Ascending aorta (tissue), 2 donors: ENCODE measurements around the gene KCNH5. TPM values are rescaled to one million over a fixed set of nuclear protein-coding genes. Genes with fewer than 3 reads are reported as not detected.

Experiments
- DNase-seq, 2 donors: peaks; one replicate each; pipeline ENCODE4 v3.0.0-alpha.2; 2019; ENCODE audit warnings: low spot score in 2 of 2
- H3K27ac ChIP-seq, 2 donors: fragments of 200-600 bp; sonication (generic); one replicate each; pipeline ENCODE4 v1.5.1; 2016 to 2017; ENCODE audit warnings: mild to moderate bottlenecking in 1 of 2
- H3K27me3 ChIP-seq: fragments of 200-600 bp; sonication (generic); one replicate; pipeline ENCODE4 v1.5.1; 2017
- H3K36me3 ChIP-seq, 2 donors: fragments of 200-600 bp; sonication (generic); one replicate each; pipeline ENCODE4 v1.5.1; 2016
- H3K4me1 ChIP-seq, 2 donors: fragments of 200-600 bp; sonication (generic); one replicate each; pipeline ENCODE4 v1.5.1; 2016 to 2017; ENCODE audit warnings: mild to moderate bottlenecking in 1 of 2
- H3K4me3 ChIP-seq, 2 donors: fragments of 200-600 bp; sonication (generic); one replicate each; pipeline ENCODE4 v1.5.1; 2016 to 2017; ENCODE audit warnings: mild to moderate bottlenecking in 1 of 2
- H3K9me3 ChIP-seq, 2 donors: fragments of 200-600 bp; sonication (generic); one replicate each; pipeline ENCODE4 v1.5.1; 2016
- intact Hi-C: fragments of 100-400 bp; cut with DNase I; formaldehyde crosslinking; loops from one replicate; pipeline ENCODE4 v1.15.1; 2023
- total RNA-seq: library from RNA; depleted of rRNA; stranded (reverse); fragments of >200 nt; gene quantifications from one replicate; pipeline ENCODE4 v1.1.0, GENCODE V29; 2016
- TF ChIP-seq, protein P1 (sequence below), 3 experiments: fragments of 200-600 bp in 2 of 3; fragments of 450-650 bp in 1 of 3; sonication (generic) in 2 of 3; IDR thresholded peaks; one replicate each; pipeline ENCODE4 v1.5.1; 2016 to 2019; ENCODE audit warnings: antibody characterized with exemption in 3 of 3, mild to moderate bottlenecking in 1 of 3, moderate library complexity in 1 of 3

KCNH5 gene
- total RNA-seq, 1 donor from 2014 or later = not detected

DNA sequence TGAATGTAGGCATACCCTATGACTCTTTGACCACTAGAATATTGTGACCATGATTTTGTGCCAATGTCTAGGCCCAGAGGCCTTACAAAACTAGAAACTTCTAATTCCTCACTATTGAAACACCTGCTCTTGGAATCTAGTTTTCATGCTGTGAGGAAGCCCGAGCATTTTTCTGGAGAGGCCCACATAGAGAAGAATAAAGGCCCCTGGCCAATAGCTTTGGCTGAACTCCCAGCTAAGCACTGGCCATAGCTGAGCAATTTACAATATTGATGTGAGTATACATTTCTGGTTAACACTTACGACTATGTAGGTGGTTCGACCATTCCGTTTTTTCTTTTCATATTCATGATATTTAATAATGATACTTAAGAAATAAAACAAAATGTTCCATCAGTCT lies 190.3 kb downstream of the KCNH5 start:
- intact Hi-C loops = no loop called here
- no peaks in the 10 kb centered on the region for H3K36me3 ChIP-seq
- DNase-seq = no peak
- H3K4me1 ChIP-seq = no peaks in the 10 kb centered on the region
- no peak overlapping the region for H3K27ac ChIP-seq
- no peak overlapping the region for H3K4me3 ChIP-seq
- H3K27me3 ChIP-seq = no peaks in the 10 kb centered on the region
- no peaks in the 10 kb centered on the region for H3K9me3 ChIP-seq
- TF ChIP-seq, protein P1, sequence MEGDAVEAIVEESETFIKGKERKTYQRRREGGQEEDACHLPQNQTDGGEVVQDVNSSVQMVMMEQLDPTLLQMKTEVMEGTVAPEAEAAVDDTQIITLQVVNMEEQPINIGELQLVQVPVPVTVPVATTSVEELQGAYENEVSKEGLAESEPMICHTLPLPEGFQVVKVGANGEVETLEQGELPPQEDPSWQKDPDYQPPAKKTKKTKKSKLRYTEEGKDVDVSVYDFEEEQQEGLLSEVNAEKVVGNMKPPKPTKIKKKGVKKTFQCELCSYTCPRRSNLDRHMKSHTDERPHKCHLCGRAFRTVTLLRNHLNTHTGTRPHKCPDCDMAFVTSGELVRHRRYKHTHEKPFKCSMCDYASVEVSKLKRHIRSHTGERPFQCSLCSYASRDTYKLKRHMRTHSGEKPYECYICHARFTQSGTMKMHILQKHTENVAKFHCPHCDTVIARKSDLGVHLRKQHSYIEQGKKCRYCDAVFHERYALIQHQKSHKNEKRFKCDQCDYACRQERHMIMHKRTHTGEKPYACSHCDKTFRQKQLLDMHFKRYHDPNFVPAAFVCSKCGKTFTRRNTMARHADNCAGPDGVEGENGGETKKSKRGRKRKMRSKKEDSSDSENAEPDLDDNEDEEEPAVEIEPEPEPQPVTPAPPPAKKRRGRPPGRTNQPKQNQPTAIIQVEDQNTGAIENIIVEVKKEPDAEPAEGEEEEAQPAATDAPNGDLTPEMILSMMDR (IDR thresholded peaks at IDR 0.05) = no peak

DNA sequence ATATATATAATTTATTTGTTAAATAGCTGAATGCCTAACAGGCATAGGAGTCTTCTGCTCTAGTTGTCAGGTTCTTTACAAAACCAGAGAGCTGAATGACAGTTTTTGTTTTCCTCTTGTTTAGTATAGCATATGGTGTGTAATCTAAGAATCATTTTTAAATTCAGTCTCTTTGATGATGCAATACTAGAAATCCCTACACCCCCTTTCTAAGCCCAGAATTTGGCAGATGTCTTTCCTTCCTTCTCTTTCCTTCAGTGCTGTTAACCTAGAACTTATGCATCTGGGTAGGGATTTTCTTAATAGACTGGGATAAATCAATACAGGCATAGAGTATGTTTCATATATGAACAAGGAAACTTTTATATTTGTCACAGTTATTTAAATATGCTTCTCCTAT lies 198.1 kb downstream of the KCNH5 start:
- Histone ChIP-seq H3K36me3 (no peaks in the 10 kb centered on the region), H3K9me3 (no peaks in the 10 kb centered on the region), H3K27ac (no peak overlapping the region), H3K4me1 (no peaks in the 10 kb centered on the region), H3K4me3 (no peak overlapping the region), H3K27me3 (no peaks in the 10 kb centered on the region)
- no peak for DNase-seq
- TF ChIP-seq, protein P1 (IDR thresholded peaks at IDR 0.05) = no peak
- intact Hi-C loops = no loop called here

DNA sequence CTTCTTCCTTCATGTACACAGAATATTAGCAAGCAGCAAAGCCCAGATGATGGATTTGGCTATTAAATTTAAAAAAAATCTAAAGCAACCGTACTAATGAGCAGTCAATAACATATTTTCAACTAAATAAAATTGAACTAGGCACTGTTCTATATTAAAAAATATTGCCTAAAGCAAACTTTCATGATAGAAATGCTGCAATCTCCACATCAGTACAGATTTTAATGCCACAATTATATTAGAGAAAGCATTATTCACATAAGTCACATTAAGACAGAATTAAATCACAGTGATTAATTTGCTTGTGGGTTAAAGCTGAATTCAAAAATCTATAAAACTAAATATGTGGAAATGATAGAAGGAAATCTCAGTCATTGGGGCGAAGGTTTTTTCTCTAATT lies 200.7 kb downstream of the KCNH5 start:
- no peak for DNase-seq
- intact Hi-C loops = no loop called here
- no peaks in the 10 kb centered on the region for H3K9me3 ChIP-seq
- TF ChIP-seq, protein P1 (IDR thresholded peaks at IDR 0.05) = no peak
- no peaks in the 10 kb centered on the region for H3K36me3 ChIP-seq
- no peaks in the 10 kb centered on the region for H3K4me1 ChIP-seq
- H3K27me3 ChIP-seq = no peaks in the 10 kb centered on the region
- no peak overlapping the region for H3K4me3 ChIP-seq
- no peak overlapping the region for H3K27ac ChIP-seq

DNA sequence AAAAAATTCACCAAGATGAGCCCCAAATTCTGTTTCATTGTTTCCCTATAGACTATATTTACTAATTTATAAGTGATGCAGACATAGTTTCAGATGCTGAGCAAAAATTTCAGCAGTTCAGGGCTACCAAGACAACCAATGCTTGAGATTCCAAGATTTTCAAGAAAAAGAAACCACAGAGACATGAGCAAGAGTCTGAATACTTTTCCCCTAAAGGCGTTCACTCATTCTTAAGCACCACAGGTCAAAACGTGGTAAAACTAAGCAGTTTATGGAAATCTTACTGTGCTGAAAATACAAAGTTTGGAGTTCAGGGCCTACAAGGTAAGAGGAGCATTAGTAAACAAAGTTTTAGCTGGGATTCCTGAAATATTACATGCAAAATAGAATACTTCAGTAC lies 221.2 kb downstream of the KCNH5 start:
- no peak for DNase-seq
- TF ChIP-seq, protein P1 (IDR thresholded peaks at IDR 0.05) = no peak
- H3K27ac ChIP-seq = no peak overlapping the region
- H3K9me3 ChIP-seq = no peaks in the 10 kb centered on the region
- no peak overlapping the region for H3K4me3 ChIP-seq
- no peaks in the 10 kb centered on the region for H3K27me3 ChIP-seq
- H3K36me3 ChIP-seq = no peaks in the 10 kb centered on the region
- intact Hi-C loops = no loop called here
- no peaks in the 10 kb centered on the region for H3K4me1 ChIP-seq

DNA sequence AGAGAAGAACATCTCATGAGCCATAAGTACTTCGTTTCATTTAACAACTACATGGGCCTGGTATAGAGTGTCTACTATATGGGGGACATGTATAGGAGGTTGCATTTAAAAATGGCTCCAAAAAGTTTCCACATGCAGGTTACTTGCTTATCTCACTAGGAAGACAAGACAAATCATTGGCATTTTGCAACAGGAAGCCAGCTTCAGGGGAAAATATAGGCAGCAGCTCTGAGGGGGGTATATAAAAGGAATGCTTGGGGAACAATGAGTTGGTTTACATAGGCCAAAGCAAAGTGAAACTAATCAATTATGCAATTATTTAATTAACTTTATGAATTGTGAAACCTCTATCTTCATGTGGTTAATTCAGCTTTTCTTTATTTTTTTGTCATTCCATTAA lies 225.3 kb downstream of the KCNH5 start:
- H3K4me3 ChIP-seq = no peak overlapping the region
- H3K27ac ChIP-seq = no peak overlapping the region
- no peaks in the 10 kb centered on the region for H3K27me3 ChIP-seq
- no peaks in the 10 kb centered on the region for H3K4me1 ChIP-seq
- peaks cover 0 to 5% of the 10 kb centered on the region in 2 donors for H3K9me3 ChIP-seq
- no peak for DNase-seq
- H3K36me3 ChIP-seq = no peaks in the 10 kb centered on the region
- intact Hi-C loops = no loop called here
- TF ChIP-seq, protein P1 (IDR thresholded peaks at IDR 0.05) = no peak

DNA sequence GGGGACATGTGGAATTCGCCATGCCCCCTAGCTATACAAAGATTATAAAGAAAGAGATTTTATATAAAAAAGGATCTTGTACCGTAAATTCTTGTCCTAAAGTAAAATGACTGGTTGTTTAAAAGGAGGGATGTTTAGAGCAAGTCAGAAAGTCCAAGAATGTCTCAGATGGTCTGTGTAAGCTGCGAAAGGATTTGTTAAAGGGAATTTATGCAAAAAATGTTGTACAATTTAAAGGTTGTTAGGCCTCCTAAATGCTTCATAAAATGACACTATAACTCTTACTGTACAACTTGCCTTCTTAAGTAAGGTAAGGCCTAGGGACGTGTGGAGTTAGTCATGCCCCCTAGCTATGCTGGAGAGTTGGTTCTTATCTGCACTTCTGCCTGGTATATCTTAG lies 237.6 kb downstream of the KCNH5 start:
- no peaks in the 10 kb centered on the region for H3K36me3 ChIP-seq
- H3K4me3 ChIP-seq = no peak overlapping the region
- DNase-seq = no peak
- no peaks in the 10 kb centered on the region for H3K4me1 ChIP-seq
- no peaks in the 10 kb centered on the region for H3K27me3 ChIP-seq
- intact Hi-C loops = no loop called here
- no peaks in the 10 kb centered on the region for H3K9me3 ChIP-seq
- H3K27ac ChIP-seq = no peak overlapping the region
- TF ChIP-seq, protein P1 (IDR thresholded peaks at IDR 0.05) = no peak
